CD4-positive, alpha-beta T cell treated with Interleukin-17A for 1 hour (primary cell): ENCODE results near the gene CYP26A1.

Experiments used
- DNase-seq: peaks from one replicate; pipeline ENCODE4 v3.0.0-alpha.2; 2020

CYP26A1 gene

GRCh38 chr10:93065675-93066543 is 7.8 kb upstream of the CYP26A1 start:
- no peak for DNase-seq

- no peak for DNase-seq
Measured at GRCh38 chr10:93066544-93066913, 7.2 kb upstream of the CYP26A1 start.

GRCh38 chr10:93067443-93068365 is 6.0 kb upstream of the CYP26A1 start:
- DNase-seq: no peak

GRCh38 chr10:93068411-93069244 is 5.1 kb upstream of the CYP26A1 start:
- no peak for DNase-seq

GRCh38 chr10:93069245-93069561 is 4.5 kb upstream of the CYP26A1 start:
- DNase-seq: no peak

- DNase-seq: no peak
Measured at GRCh38 chr10:93070378-93071176, 3.1 kb upstream of the CYP26A1 start.

- DNase-seq: no peak
Measured at GRCh38 chr10:93071177-93071472, 2.6 kb upstream of the CYP26A1 start.

GRCh38 chr10:93071674-93072224 is 1.9 kb upstream of the CYP26A1 start:
- no peak for DNase-seq

- DNase-seq: no peak
Measured at GRCh38 chr10:93072225-93072712, 1.4 kb upstream of the CYP26A1 start.

GRCh38 chr10:93072713-93073538 is 767 bp upstream of the CYP26A1 start:
- no peak for DNase-seq

- no peak for DNase-seq
Measured at GRCh38 chr10:93074147-93074596, 479 bp downstream of the CYP26A1 start.

- no peak for DNase-seq
Measured at GRCh38 chr10:93074597-93075368, 1.1 kb downstream of the CYP26A1 start.

- no peak for DNase-seq
Measured at GRCh38 chr10:93075369-93076221, 1.9 kb downstream of the CYP26A1 start.

GRCh38 chr10:93076871-93077270 is 3.2 kb downstream of the CYP26A1 start:
- no peak for DNase-seq

GRCh38 chr10:93077860-93078337 is 4.2 kb downstream of the CYP26A1 start:
- no peak for DNase-seq

- no peak for DNase-seq
Measured at GRCh38 chr10:93079663-93080349, 6.1 kb downstream of the CYP26A1 start.

GRCh38 chr10:93080350-93081046 is 6.8 kb downstream of the CYP26A1 start:
- DNase-seq: peak; percentile 43

GRCh38 chr10:93081318-93081717 is 7.6 kb downstream of the CYP26A1 start:
- no peak for DNase-seq
